Measurements from ENCODE around the gene FAM107A. TPM values are rescaled to one million over a fixed set of nuclear protein-coding genes. Genes with fewer than 3 reads are reported as not detected.
A peak's percentile ranks its signal among the peaks of the same experiment; 100 is the strongest.

The FAM107A gene
- total RNA-seq, 2 donors from 2014 or later: not detected

- DNase-seq (no peak), ATAC-seq (replicated peaks in 1 of 2) (no peak)
- Mint-ChIP-seq H3K4me3 (no peak overlapping the region), H3K4me1 (ENCODE audit: low read depth) (peaks cover 15% of the 10 kb centered on the region), H3K9me3 (no peaks in the 10 kb centered on the region), H3K27ac (no peak overlapping the region), H3K27me3 (ENCODE audit: low read depth) (peaks cover 42% of the 10 kb centered on the region), H3K36me3 (ENCODE audit: insufficient read depth in 2 of 2) (no peaks in the 10 kb centered on the region)
Measured at GRCh38 chr3:58608648-58609047, 31.5 kb upstream of the FAM107A start.

- Mint-ChIP-seq H3K4me3 (no peak overlapping the region), H3K27me3 (ENCODE audit: low read depth) (peaks cover 47% of the 10 kb centered on the region), H3K9me3 (no peaks in the 10 kb centered on the region), H3K36me3 (ENCODE audit: insufficient read depth in 2 of 2) (no peaks in the 10 kb centered on the region), H3K4me1 (ENCODE audit: low read depth) (peaks cover 15% of the 10 kb centered on the region), H3K27ac (peak overlapping the region; percentile 21)
- ATAC-seq (replicated peaks in 1 of 2) (peak; percentile 78 to 82), DNase-seq (peak; percentile 24 to 30)
Measured at GRCh38 chr3:58607816-58608215, 30.6 kb upstream of the FAM107A start.

DNA sequence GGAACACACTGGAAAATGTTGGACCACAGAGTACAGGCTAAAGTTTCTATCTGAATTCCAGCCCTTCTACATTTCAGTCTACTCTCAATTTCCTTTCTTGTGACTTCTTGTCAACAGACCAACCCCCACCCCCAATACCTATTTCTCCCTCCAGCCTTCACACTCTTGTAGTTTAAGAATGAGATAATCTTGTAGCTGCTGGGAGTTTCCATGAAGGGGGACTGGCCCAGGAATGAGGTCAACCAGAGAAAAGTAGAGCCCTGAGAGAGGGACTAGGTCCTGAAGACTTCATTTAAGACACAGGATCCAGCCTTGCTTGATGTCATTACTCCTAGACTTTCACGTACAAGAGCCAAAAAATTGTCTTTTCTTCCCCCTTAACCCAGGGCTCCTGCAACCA, 29.5 kb upstream of the FAM107A start:
- Mint-ChIP-seq H3K27ac (no peak overlapping the region), H3K9me3 (no peaks in the 10 kb centered on the region), H3K27me3 (ENCODE audit: low read depth) (peaks cover 52% of the 10 kb centered on the region), H3K4me1 (ENCODE audit: low read depth) (peaks cover 15% of the 10 kb centered on the region), H3K4me3 (no peak overlapping the region), H3K36me3 (ENCODE audit: insufficient read depth in 2 of 2) (no peaks in the 10 kb centered on the region)
- no peak for ATAC-seq (replicated peaks in 1 of 2)
- DNase-seq: no peak

DNA sequence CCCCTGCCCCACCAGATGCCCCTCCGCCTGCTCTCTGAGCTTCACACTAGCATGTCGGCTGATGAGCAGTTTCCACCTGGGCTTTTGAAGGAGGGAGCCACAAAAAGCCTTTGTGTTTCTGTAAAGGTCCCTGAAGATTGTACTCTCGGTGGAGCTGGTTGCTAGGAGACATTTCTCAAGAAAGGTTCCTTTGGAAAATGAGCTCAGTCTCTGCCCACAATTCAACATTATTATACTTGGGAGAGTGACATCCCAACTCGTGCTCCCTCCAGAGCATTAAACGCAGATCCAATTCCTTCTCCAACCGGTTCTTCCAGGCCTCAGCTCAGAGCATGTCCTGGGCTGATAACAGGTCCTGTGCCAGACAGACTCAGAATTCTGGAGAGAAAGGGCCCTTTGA, 26.8 kb upstream of the FAM107A start:
- H3K9me3 Mint-ChIP-seq: no peaks in the 10 kb centered on the region
- H3K27ac Mint-ChIP-seq: no peak overlapping the region
- H3K36me3 Mint-ChIP-seq (ENCODE audit: insufficient read depth in 2 of 2): no peaks in the 10 kb centered on the region
- DNase-seq (no peak), ATAC-seq (replicated peaks in 1 of 2) (no peak)
- H3K4me3 Mint-ChIP-seq: no peak overlapping the region
- peaks cover 43% of the 10 kb centered on the region for H3K27me3 Mint-ChIP-seq (ENCODE audit: low read depth)
- peaks cover 10% of the 10 kb centered on the region for H3K4me1 Mint-ChIP-seq (ENCODE audit: low read depth)

- Mint-ChIP-seq H3K27me3 (ENCODE audit: low read depth) (peaks cover 43% of the 10 kb centered on the region), H3K27ac (no peak overlapping the region), H3K9me3 (no peaks in the 10 kb centered on the region), H3K4me3 (no peak overlapping the region), H3K36me3 (ENCODE audit: insufficient read depth in 2 of 2) (no peaks in the 10 kb centered on the region), H3K4me1 (ENCODE audit: low read depth) (peaks cover 10% of the 10 kb centered on the region)
- DNase-seq: no peak
- no peak for ATAC-seq (replicated peaks in 1 of 2)
Measured at GRCh38 chr3:58603606-58604005, 26.4 kb upstream of the FAM107A start.

GRCh38 chr3:58597770-58598310, 20.6 kb upstream of the FAM107A start:
- Mint-ChIP-seq H3K27me3 (ENCODE audit: low read depth) (peaks cover 13% of the 10 kb centered on the region), H3K9me3 (no peaks in the 10 kb centered on the region), H3K27ac (no peak overlapping the region), H3K4me1 (ENCODE audit: low read depth) (no peaks in the 10 kb centered on the region), H3K4me3 (no peak overlapping the region), H3K36me3 (ENCODE audit: insufficient read depth in 2 of 2) (no peaks in the 10 kb centered on the region)
- ATAC-seq (replicated peaks in 1 of 2) (no peak), DNase-seq (no peak)

DNA sequence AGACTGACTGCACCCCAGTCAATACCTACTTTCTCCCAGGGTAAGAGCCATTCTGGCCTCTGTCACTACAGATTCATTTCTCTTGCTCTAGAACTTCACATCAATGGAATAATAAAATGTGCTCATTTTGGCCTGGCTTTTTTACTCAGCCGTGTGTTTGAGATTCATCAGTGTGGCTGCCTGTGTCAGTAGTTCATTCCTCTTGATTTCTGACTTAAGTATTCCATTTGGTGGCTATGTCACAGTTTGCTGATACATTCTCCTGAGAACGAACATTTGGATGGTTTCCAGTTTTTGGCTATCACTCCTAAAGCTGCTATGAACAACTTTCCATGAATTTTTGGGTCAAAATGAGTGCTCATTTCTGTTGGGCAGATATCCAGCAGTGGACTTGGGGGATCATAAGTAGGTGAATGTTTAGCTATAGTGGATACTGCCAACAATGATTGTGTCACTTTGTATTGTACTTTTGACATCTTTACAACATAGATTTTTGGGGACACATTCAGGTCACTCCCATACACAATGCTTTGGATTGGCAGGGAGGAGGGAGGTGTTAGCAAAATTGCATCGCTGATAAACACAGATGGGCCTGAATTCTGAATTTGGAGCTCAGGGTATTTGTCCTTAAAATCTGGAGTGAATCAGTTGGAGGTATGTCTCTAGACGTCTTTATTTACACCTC, 19.8 kb upstream of the FAM107A start:
- ATAC-seq (replicated peaks in 1 of 2) (no peak), DNase-seq (no peak)
- Mint-ChIP-seq H3K27ac (no peak overlapping the region), H3K4me1 (ENCODE audit: low read depth) (peaks cover 1% of the 10 kb centered on the region), H3K4me3 (no peak overlapping the region), H3K27me3 (ENCODE audit: low read depth) (peaks cover 11% of the 10 kb centered on the region), H3K9me3 (no peaks in the 10 kb centered on the region), H3K36me3 (ENCODE audit: insufficient read depth in 2 of 2) (no peaks in the 10 kb centered on the region)

GRCh38 chr3:58594117-58594516, 16.9 kb upstream of the FAM107A start:
- Mint-ChIP-seq H3K4me1 (ENCODE audit: low read depth) (peaks cover 7% of the 10 kb centered on the region), H3K27me3 (ENCODE audit: low read depth) (peaks cover 17% of the 10 kb centered on the region), H3K36me3 (ENCODE audit: insufficient read depth in 2 of 2) (no peaks in the 10 kb centered on the region), H3K9me3 (no peaks in the 10 kb centered on the region), H3K4me3 (no peak overlapping the region), H3K27ac (no peak overlapping the region)
- DNase-seq: no peak
- ATAC-seq (replicated peaks in 1 of 2): no peak

GRCh38 chr3:58591517-58592510, 14.6 kb upstream of the FAM107A start:
- ATAC-seq (replicated peaks in 1 of 2): peak; percentile 25 to 47
- no peak for DNase-seq
- H3K27me3 Mint-ChIP-seq (ENCODE audit: low read depth): peaks cover 37% of the 10 kb centered on the region
- peaks cover 7% of the 10 kb centered on the region for H3K4me1 Mint-ChIP-seq (ENCODE audit: low read depth)
- no peaks in the 10 kb centered on the region for H3K36me3 Mint-ChIP-seq (ENCODE audit: insufficient read depth in 2 of 2)
- no peak overlapping the region for H3K27ac Mint-ChIP-seq
- H3K9me3 Mint-ChIP-seq: no peaks in the 10 kb centered on the region
- H3K4me3 Mint-ChIP-seq: no peak overlapping the region

- no peaks in the 10 kb centered on the region for H3K9me3 Mint-ChIP-seq
- DNase-seq: no peak
Measured at GRCh38 chr3:58588030-58588614, 10.9 kb upstream of the FAM107A start.

DNA sequence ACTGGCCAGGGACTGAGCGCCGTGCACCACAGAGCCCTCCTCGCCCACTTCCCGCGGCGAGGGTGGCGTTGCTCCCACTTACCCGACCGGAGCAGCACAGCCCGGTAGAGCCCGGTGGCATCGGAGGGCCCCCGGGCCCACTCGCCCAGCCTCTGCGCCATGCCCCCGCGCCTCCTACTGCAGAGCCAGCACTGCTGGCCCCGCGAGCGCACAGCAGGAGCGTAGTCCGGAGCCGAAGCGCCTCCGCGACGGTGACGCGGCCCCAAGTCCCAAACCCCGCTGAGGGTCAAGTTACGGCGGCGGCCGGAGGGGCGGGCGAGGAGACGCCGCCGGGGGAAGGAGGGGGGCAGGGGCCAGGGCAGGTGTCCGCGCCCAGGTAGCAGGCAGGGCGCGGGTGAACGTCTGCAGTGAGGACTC, 9.6 kb upstream of the FAM107A start:
- Mint-ChIP-seq H3K27me3 (ENCODE audit: low read depth) (peaks cover 70% of the 10 kb centered on the region), H3K36me3 (ENCODE audit: insufficient read depth in 2 of 2) (peaks cover 3% of the 10 kb centered on the region in 2 donors), H3K9me3 (no peaks in the 10 kb centered on the region), H3K4me3 (no peak overlapping the region), H3K4me1 (ENCODE audit: low read depth) (peaks cover 23% of the 10 kb centered on the region), H3K27ac (no peak overlapping the region)
- ATAC-seq (replicated peaks in 1 of 2) (no peak), DNase-seq (no peak)

More at GRCh38 chr3:58588030-58588614, 10.9 kb upstream of the FAM107A start:
- H3K27me3 Mint-ChIP-seq (ENCODE audit: low read depth): peaks cover 67% of the 10 kb centered on the region
- H3K36me3 Mint-ChIP-seq (ENCODE audit: insufficient read depth in 2 of 2): peaks cover 3% of the 10 kb centered on the region in 2 donors
- no peak overlapping the region for H3K4me3 Mint-ChIP-seq
- ATAC-seq (replicated peaks in 1 of 2): no peak
- no peak overlapping the region for H3K27ac Mint-ChIP-seq
- peaks cover 26% of the 10 kb centered on the region for H3K4me1 Mint-ChIP-seq (ENCODE audit: low read depth)

GRCh38 chr3:58585994-58586393, 8.8 kb upstream of the FAM107A start:
- H3K36me3 Mint-ChIP-seq (ENCODE audit: insufficient read depth in 2 of 2): peaks cover 3% of the 10 kb centered on the region in 2 donors
- peaks cover 72% of the 10 kb centered on the region for H3K27me3 Mint-ChIP-seq (ENCODE audit: low read depth)
- peaks cover 20% of the 10 kb centered on the region for H3K4me1 Mint-ChIP-seq (ENCODE audit: low read depth)
- H3K27ac Mint-ChIP-seq: no peak overlapping the region
- H3K9me3 Mint-ChIP-seq: no peaks in the 10 kb centered on the region
- no peak for ATAC-seq (replicated peaks in 1 of 2)
- DNase-seq: no peak
- peak overlapping the region; percentile 89 to 94 for H3K4me3 Mint-ChIP-seq
